Mucosa of descending colon (tissue), 3 donors: ENCODE results near the gene CYB561. TPM values are rescaled to one million over a fixed set of nuclear protein-coding genes. Genes with fewer than 3 reads are reported as not detected.

Source experiments
- ATAC-seq: fragments of 200-7000 bp; cut with Tn5 transposase; one replicate; pipeline ENCODE4 v1.9.1; 2020; ENCODE audit warnings: mild to moderate bottlenecking, moderate library complexity
- DNase-seq, 3 donors: peaks; one replicate each; pipeline ENCODE4 v3.0.0-alpha.2; 2020
- H3K36me3 ChIP-seq: fragments of 200-600 bp; one replicate; pipeline ENCODE4 v1.8.0; 2021; ENCODE audit warnings: low read depth, mild to moderate bottlenecking
- H3K4me1 ChIP-seq: fragments of 200-600 bp; one replicate; pipeline ENCODE4 v1.8.0; 2021; ENCODE audit warnings: low read depth, mild to moderate bottlenecking
- H3K4me3 ChIP-seq: fragments of 200-600 bp; one replicate; pipeline ENCODE4 v1.8.0; 2021; ENCODE audit warnings: mild to moderate bottlenecking
- H3K9me3 ChIP-seq: fragments of 200-600 bp; one replicate; pipeline ENCODE4 v1.8.0; 2021; ENCODE audit warnings: mild to moderate bottlenecking
- CTCF ChIP-seq: fragments of 200-600 bp; IDR thresholded peaks from one replicate; pipeline ENCODE4 v1.8.0; 2022; ENCODE audit warnings: antibody characterized with exemption, mild to moderate bottlenecking
- intact Hi-C, 2 donors: fragments of 100-400 bp; cut with DNase I in 1 of 2; cut with micrococcal nuclease in 1 of 2; formaldehyde crosslinking; loops; one replicate each; pipeline versions ENCODE4 v1.11.0 to v1.11.1; 2022; cut with DNase I, micrococcal nuclease
- total RNA-seq, 3 donors: library from RNA; stranded (reverse); fragmentation: NEBNext Ultra II Directional in 2 of 3; extraction: Animal tissue kit (Norgen Biotek cat#: 25700) in 2 of 3; gene quantifications; one replicate each; pipeline versions ENCODE4 v1.2.1 to v1.2.4, GENCODE V29; 2021 to 2023
- donor health status: DM: no; HTN: no; CAD: no; lungs with moderate emphysema.
- donor health status: DM: no; HTN: no; CAD: no.
- donor health status: DM: no; HTN: yes; CAD: no.

CYB561 gene
- total RNA-seq, 3 donors from 2014 or later = 38.1 to 54.9 (median 51.3) TPM

DNA sequence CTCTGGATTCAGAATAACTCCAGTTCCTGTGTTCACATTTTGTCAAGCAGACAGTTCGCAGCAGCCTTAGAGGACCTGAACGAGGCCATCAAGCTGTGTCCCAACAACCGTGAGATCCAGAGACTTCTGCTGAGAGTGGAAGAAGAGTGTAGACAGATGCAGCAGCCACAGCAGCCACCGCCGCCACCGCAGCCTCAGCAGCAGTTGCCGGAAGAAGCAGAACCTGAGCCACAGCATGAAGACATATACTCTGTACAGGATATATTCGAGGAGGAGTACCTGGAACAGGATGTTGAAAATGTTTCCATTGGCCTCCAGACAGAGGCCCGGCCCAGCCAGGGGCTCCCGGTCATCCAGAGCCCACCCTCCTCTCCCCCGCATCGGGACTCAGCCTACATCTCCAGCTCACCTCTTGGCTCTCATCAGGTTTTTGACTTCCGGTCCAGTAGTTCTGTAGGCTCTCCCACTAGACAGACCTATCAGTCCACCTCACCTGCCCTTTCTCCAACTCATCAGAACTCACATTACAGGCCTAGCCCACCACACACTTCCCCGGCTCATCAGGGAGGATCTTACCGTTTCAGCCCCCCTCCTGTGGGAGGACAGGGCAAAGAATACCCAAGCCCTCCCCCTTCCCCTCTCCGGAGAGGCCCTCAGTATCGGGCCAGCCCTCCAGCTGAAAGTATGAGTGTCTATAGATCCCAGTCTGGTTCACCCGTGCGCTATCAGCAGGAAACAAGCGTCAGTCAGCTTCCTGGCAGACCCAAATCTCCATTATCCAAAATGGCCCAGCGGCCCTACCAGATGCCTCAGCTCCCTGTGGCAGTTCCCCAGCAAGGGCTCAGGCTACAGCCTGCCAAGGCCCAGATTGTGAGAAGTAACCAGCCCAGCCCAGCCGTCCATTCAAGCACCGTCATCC lies 25.9 kb downstream of the CYB561 start:
- intact Hi-C loops = no loop called here
- no peak for TF ChIP-seq CTCF
- no peaks in the 10 kb centered on the region for H3K36me3 ChIP-seq
- no peaks in the 10 kb centered on the region for H3K4me1 ChIP-seq
- H3K9me3 ChIP-seq = no peaks in the 10 kb centered on the region
- no peak overlapping the region for H3K4me3 ChIP-seq
- no peak for DNase-seq
- ATAC-seq = peak; percentile 34

- ATAC-seq (no peak), DNase-seq (no peak)
- Histone ChIP-seq H3K4me3 (no peak overlapping the region), H3K4me1 (no peaks in the 10 kb centered on the region), H3K9me3 (no peaks in the 10 kb centered on the region), H3K36me3 (no peaks in the 10 kb centered on the region)
- no peak for TF ChIP-seq CTCF
- intact Hi-C loops = no loop called here
Observed at GRCh38 chr17:63419398-63419797, 26.7 kb downstream of the CYB561 start.

DNA sequence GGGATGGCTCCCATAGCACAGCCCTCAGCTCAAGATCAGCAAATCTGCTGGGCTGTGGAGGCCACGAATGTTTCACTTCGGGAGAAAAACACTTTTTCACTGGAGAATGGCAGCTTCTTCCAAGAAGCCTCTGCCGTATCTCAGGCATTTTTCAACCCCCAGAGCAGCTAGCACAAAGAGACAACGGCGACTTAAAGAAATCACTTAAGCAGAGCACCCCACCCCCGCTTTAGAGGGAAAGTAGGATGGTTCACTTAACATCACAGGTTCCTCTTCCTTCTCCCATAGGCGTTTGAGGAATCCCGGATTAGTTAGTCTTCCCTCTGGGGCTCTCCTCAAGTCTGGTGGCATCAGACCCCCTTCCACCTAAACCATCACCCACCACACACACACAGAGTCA lies 27.6 kb downstream of the CYB561 start:
- TF ChIP-seq CTCF = no peak
- no peaks in the 10 kb centered on the region for H3K9me3 ChIP-seq
- no peaks in the 10 kb centered on the region for H3K36me3 ChIP-seq
- ATAC-seq = no peak
- no peak for DNase-seq
- no peaks in the 10 kb centered on the region for H3K4me1 ChIP-seq
- intact Hi-C loops = no loop called here
- H3K4me3 ChIP-seq = no peak overlapping the region

DNA sequence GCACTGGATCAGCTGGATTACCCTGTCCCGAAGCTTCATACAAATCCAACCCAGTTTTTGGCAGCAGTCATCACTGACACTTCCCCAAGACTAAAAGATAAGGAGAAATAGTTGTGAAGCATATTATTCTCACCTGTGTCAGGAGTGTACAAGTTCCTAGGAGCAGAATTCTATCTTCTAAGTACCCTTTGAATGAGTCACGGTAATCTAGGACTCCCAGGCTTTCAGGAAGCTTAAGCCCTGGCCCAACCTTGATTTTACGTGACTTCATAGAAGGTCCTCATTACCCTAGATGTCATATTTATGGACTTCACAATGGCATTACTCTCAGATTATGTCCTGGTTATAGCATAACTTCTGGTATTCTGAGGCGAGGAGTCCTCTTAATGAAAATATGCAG lies 31.9 kb downstream of the CYB561 start:
- DNase-seq (no peak), ATAC-seq (no peak)
- no peak for TF ChIP-seq CTCF
- H3K9me3 ChIP-seq = no peaks in the 10 kb centered on the region
- H3K4me1 ChIP-seq = no peaks in the 10 kb centered on the region
- no peak overlapping the region for H3K4me3 ChIP-seq
- intact Hi-C loops = no loop called here
- H3K36me3 ChIP-seq = no peaks in the 10 kb centered on the region

DNA sequence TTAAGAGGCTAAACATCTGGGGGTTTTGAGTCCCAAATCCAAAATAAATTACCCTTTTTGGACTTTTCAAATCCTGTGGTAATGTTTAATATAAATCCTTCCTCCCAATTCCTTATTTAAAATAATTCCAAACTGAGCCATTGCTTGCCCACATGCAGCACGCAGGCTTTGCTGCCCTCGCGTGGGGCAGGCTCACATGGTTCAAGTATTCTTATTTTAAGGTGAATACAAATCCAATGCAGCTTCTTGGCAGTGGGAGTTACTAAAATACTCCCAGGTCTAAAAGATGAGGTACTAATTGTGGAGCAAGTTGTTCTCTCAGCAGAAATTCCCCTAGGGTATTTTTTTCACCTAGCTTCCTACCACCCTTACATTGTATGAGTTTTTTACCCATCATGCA lies 33.0 kb downstream of the CYB561 start:
- DNase-seq (no peak), ATAC-seq (no peak)
- Histone ChIP-seq H3K4me1 (no peaks in the 10 kb centered on the region), H3K9me3 (no peaks in the 10 kb centered on the region), H3K36me3 (no peaks in the 10 kb centered on the region), H3K4me3 (no peak overlapping the region)
- TF ChIP-seq CTCF = no peak
- intact Hi-C loops = no loop called here
